ENCODE results near the gene TCF7L1.

TCF7L1 gene

GRCh38 chr2:85222792-85223191 is 89.6 kb downstream of the TCF7L1 start:
- in situ Hi-C loops (cut with HindIII; ENCODE audit: low sequenced_read_pairs), result no loop called here
- no peak for TF ChIP-seq CTCF (IDR thresholded peaks at IDR 0.05; ENCODE audit: low read depth, low read length, missing control alignments)
- H3K4me3 ChIP-seq (ENCODE audit: low read depth, low read length), result no peak overlapping the region
- DNase-seq (ENCODE audit: low read depth), result no peak

- TF ChIP-seq CTCF (IDR thresholded peaks at IDR 0.05; ENCODE audit: low read depth, low read length, missing control alignments), result no peak
- in situ Hi-C loops (cut with HindIII; ENCODE audit: low sequenced_read_pairs), result no loop called here
- DNase-seq (ENCODE audit: low read depth), result no peak
- no peak overlapping the region for H3K4me3 ChIP-seq (ENCODE audit: low read depth, low read length)
These were observed 93.6 kb downstream of the TCF7L1 start for GRCh38 chr2:85226783-85227182.

GRCh38 chr2:85230679-85231467 is 97.7 kb downstream of the TCF7L1 start:
- TF ChIP-seq CTCF (IDR thresholded peaks at IDR 0.05; ENCODE audit: low read depth, low read length, missing control alignments), result no peak
- DNase-seq (ENCODE audit: low read depth), result no peak
- in situ Hi-C loops (cut with HindIII; ENCODE audit: low sequenced_read_pairs), result no loop called here
- no peak overlapping the region for H3K4me3 ChIP-seq (ENCODE audit: low read depth, low read length)

- TF ChIP-seq CTCF (IDR thresholded peaks at IDR 0.05; ENCODE audit: low read depth, low read length, missing control alignments), result no peak
- no peak overlapping the region for H3K4me3 ChIP-seq (ENCODE audit: low read depth, low read length)
- in situ Hi-C loops (cut with HindIII; ENCODE audit: low sequenced_read_pairs), result no loop called here
- DNase-seq (ENCODE audit: low read depth), result no peak
These were observed 98.2 kb downstream of the TCF7L1 start for GRCh38 chr2:85231468-85231805.

GRCh38 chr2:85231952-85232351 is 98.8 kb downstream of the TCF7L1 start:
- TF ChIP-seq CTCF (IDR thresholded peaks at IDR 0.05; ENCODE audit: low read depth, low read length, missing control alignments), result no peak
- no peak overlapping the region for H3K4me3 ChIP-seq (ENCODE audit: low read depth, low read length)
- in situ Hi-C loops (cut with HindIII; ENCODE audit: low sequenced_read_pairs), result no loop called here
- no peak for DNase-seq (ENCODE audit: low read depth)

- in situ Hi-C loops (cut with HindIII; ENCODE audit: low sequenced_read_pairs), result no loop called here
- H3K4me3 ChIP-seq (ENCODE audit: low read depth, low read length), result no peak overlapping the region
- DNase-seq (ENCODE audit: low read depth), result no peak
- TF ChIP-seq CTCF (IDR thresholded peaks at IDR 0.05; ENCODE audit: low read depth, low read length, missing control alignments), result no peak
These were observed 101.7 kb downstream of the TCF7L1 start for GRCh38 chr2:85234868-85235267.

Measured in astrocyte of the cerebellum (primary cell).